Liver (tissue), 9 donors: ENCODE data around the gene FKBP15. TPM values are rescaled to one million over a fixed set of nuclear protein-coding genes. Genes with fewer than 3 reads are reported as not detected.

Experiments
- DNase-seq: peaks from one replicate; pipeline ENCODE4 v3.0.0-alpha.2; 2017; ENCODE audit warnings: low spot score
- H3K27ac ChIP-seq, 2 donors: one replicate each; pipeline ENCODE4 v1.7.0; 2013; ENCODE audit warnings: inconsistent platforms in 2 of 2, low read length in 2 of 2, control low read depth in 1 of 2, low read depth in 1 of 2, mild to moderate bottlenecking in 1 of 2
- H3K27me3 ChIP-seq, 4 donors: one replicate each; pipeline versions ENCODE4 v1.6.1 to v1.7.0; 2013; ENCODE audit warnings: low read length in 3 of 4, inconsistent platforms in 1 of 4, mild to moderate bottlenecking in 1 of 4, moderate library complexity in 1 of 4; ENCODE audit not compliant: control insufficient read depth in 4 of 4, insufficient read depth in 4 of 4
- H3K36me3 ChIP-seq, 4 donors: one replicate each; pipeline versions ENCODE4 v1.6.1 to v1.7.0; 2013; ENCODE audit warnings: low read length in 3 of 4, mild to moderate bottlenecking in 3 of 4, low read depth in 1 of 4, moderate library complexity in 1 of 4; ENCODE audit not compliant: control insufficient read depth in 4 of 4, insufficient read depth in 3 of 4
- H3K4me1 ChIP-seq, 4 donors: one replicate each; pipeline versions ENCODE4 v1.6.1 to v1.7.0; 2013; ENCODE audit warnings: low read length in 3 of 4, mild to moderate bottlenecking in 3 of 4, moderate library complexity in 1 of 4; ENCODE audit not compliant: control insufficient read depth in 4 of 4, insufficient read depth in 4 of 4
- H3K4me3 ChIP-seq, 3 donors: one replicate each; pipeline versions ENCODE4 v1.6.1 to v1.7.0; 2013; ENCODE audit warnings: low read length in 3 of 3, control low read depth in 1 of 3, low read depth in 1 of 3, mild to moderate bottlenecking in 1 of 3
- H3K9ac ChIP-seq, 2 donors: one replicate each; pipeline ENCODE4 v1.7.0; 2013; ENCODE audit warnings: low read length in 2 of 2, mild to moderate bottlenecking in 2 of 2, moderate library complexity in 2 of 2, control low read depth in 1 of 2, low read depth in 1 of 2
- H3K9me3 ChIP-seq, 4 donors: one replicate each; pipeline versions ENCODE4 v1.6.1 to v1.7.0; 2013; ENCODE audit warnings: low read length in 3 of 4; ENCODE audit not compliant: control insufficient read depth in 4 of 4
- EGR1 ChIP-seq, 2 donors: IDR thresholded peaks; 2 replicates each; pipeline ENCODE4 v1.6.1; 2016 to 2018; ENCODE audit warnings: antibody characterized with exemption in 2 of 2, low read depth in 2 of 2
- FOXA1 ChIP-seq: IDR thresholded peaks from 2 replicates; pipeline ENCODE4 v1.6.1; 2016; ENCODE audit warnings: antibody characterized with exemption
- FOXA2 ChIP-seq: IDR thresholded peaks from 2 replicates; pipeline ENCODE4 v1.6.1; 2016; ENCODE audit warnings: antibody characterized with exemption
- GABPA ChIP-seq, 2 donors: IDR thresholded peaks in 1 of 2; conservative IDR thresholded peaks in 1 of 2; 2 replicates each; pipeline ENCODE4 v1.6.1; 2016; ENCODE audit warnings: antibody characterized with exemption in 2 of 2, mild to moderate bottlenecking in 1 of 2, moderate library complexity in 1 of 2
- HNF4A ChIP-seq, 2 donors: conservative IDR thresholded peaks; 2 replicates each; pipeline ENCODE4 v1.6.1; 2016; ENCODE audit warnings: antibody characterized with exemption in 2 of 2, mild to moderate bottlenecking in 2 of 2
- HNF4G ChIP-seq: IDR thresholded peaks from 2 replicates; pipeline ENCODE4 v1.6.1; 2016; ENCODE audit warnings: antibody characterized with exemption
- JUND ChIP-seq, 2 donors: IDR thresholded peaks; 2 replicates each; pipeline ENCODE4 v1.6.1; 2016; ENCODE audit warnings: antibody characterized with exemption in 2 of 2
- NR2F2 ChIP-seq: IDR thresholded peaks from 2 replicates; pipeline ENCODE4 v1.6.1; 2016; ENCODE audit warnings: antibody characterized with exemption
- RAD21 ChIP-seq, 2 donors: IDR thresholded peaks; 2 replicates each; pipeline ENCODE4 v1.6.1; 2016; ENCODE audit warnings: antibody characterized with exemption in 2 of 2, mild to moderate bottlenecking in 2 of 2
- RXRA ChIP-seq, 2 donors: IDR thresholded peaks; 2 replicates each; pipeline ENCODE4 v1.6.1; 2017 to 2018; ENCODE audit warnings: antibody characterized with exemption in 2 of 2, mild to moderate bottlenecking in 1 of 2
- TAF1 ChIP-seq: conservative IDR thresholded peaks from 2 replicates; pipeline ENCODE4 v1.6.1; 2016; ENCODE audit warnings: antibody characterized with exemption, mild to moderate bottlenecking
- YY1 ChIP-seq: IDR thresholded peaks from 2 replicates; pipeline ENCODE4 v1.6.1; 2016; ENCODE audit warnings: antibody characterized with exemption, mild to moderate bottlenecking
- WGBS: extraction: QIAGEN DNeasy Blood & Tissue Kit; methylation state at CpG from one replicate; pipeline ENCODE4 v1.1.7; 2013; 5-methylcytosine and 5-hydroxymethylcytosine counted together
- polyA plus RNA-seq, 2 donors: library from polyadenylated mRNA; stranded (reverse) in 1 of 2; unstranded in 1 of 2; fragments of 200-250 nt in 1 of 2; fragments of >200 nt in 1 of 2; fragmentation: Nextera tagmentation in 1 of 2; extraction: Ambion mirVana in 1 of 2; gene quantifications; one replicate each; pipeline versions ENCODE4 v1.2.1 to v1.2.3, GENCODE V29; 2013 to 2015
- total RNA-seq, 2 donors: library from RNA; depleted of rRNA; stranded (reverse); fragments of >200 nt; gene quantifications; one replicate each; pipeline ENCODE4 v1.2.3, GENCODE V29; 2014
- TF ChIP-seq, protein P1 (sequence below): fragments of 150-350 bp; IDR thresholded peaks from 2 replicates; pipeline ENCODE4 v1.5.1; 2017; ENCODE audit warnings: improper control_type of control experiment, low read depth, low read length; ENCODE audit not compliant: missing input control
- TF ChIP-seq, protein P2 (sequence below): IDR thresholded peaks from 2 replicates; pipeline ENCODE4 v1.6.1; 2016; ENCODE audit warnings: antibody characterized with exemption, mild to moderate bottlenecking
- TF ChIP-seq, protein P3 (sequence below): IDR thresholded peaks from 2 replicates; pipeline ENCODE4 v1.6.1; 2016; ENCODE audit warnings: antibody characterized with exemption
- TF ChIP-seq, protein P4 (sequence below): IDR thresholded peaks from 2 replicates; pipeline ENCODE4 v1.6.1; 2016; ENCODE audit warnings: antibody characterized with exemption
- donor health status: healthy.
- donor health status: healthy.
- donor health status: healthy.
- donor health status: healthy.
- donor health status: healthy.

Gene FKBP15
- total and polyA plus RNA-seq, 4 donors = 6.2 to 18.2 (median 12.9) TPM

DNA sequence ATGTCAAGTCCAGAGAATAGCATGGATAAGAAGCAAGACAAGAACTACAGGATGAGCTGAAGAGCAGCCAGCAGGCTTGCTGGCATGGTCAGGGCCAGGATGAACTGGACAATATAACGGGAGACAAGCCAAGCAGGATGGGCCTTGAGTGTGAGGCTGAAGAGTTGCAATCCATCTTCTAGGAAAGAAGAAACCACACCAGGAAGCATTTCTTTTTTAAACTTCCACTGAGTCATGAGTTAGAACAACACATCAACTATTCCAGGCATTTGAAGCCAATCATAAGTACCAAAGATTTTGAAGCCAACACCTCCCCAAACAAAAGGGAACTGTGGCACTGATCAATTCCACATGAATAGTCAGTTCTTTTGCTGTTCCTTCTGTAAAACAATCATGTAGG is 43.0 kb downstream of the FKBP15 start:
- peaks cover 8 to 81% (median 71%) of the 10 kb centered on the region in 4 donors for H3K36me3 ChIP-seq
- H3K27me3 ChIP-seq = no peaks in the 10 kb centered on the region
- H3K27ac ChIP-seq = no peak overlapping the region
- H3K9me3 ChIP-seq = no peaks in the 10 kb centered on the region
- H3K9ac ChIP-seq = no peak overlapping the region
- 95% methylated on average over 1 of the region's 1 CpG for WGBS
- no peak for DNase-seq
- TF ChIP-seq FOXA2 = no peak
- no peak for TF ChIP-seq JUND (IDR thresholded peaks at IDR 0.05)
- TF ChIP-seq GABPA (IDR thresholded peaks at IDR 0.05 in 1 of 2, conservative IDR thresholded peaks at IDR 0.05 in 1 of 2) = no peak
- no peak for TF ChIP-seq RXRA (IDR thresholded peaks at IDR 0.05)
- TF ChIP-seq EGR1 (IDR thresholded peaks at IDR 0.05; ENCODE audit: low read depth in 2 of 2) = no peak
- TF ChIP-seq YY1 = no peak
- TF ChIP-seq HNF4A (conservative IDR thresholded peaks at IDR 0.05) = no peak
- TF ChIP-seq RAD21 (IDR thresholded peaks at IDR 0.05) = no peak
- no peak for TF ChIP-seq HNF4G
- TF ChIP-seq, protein P1, sequence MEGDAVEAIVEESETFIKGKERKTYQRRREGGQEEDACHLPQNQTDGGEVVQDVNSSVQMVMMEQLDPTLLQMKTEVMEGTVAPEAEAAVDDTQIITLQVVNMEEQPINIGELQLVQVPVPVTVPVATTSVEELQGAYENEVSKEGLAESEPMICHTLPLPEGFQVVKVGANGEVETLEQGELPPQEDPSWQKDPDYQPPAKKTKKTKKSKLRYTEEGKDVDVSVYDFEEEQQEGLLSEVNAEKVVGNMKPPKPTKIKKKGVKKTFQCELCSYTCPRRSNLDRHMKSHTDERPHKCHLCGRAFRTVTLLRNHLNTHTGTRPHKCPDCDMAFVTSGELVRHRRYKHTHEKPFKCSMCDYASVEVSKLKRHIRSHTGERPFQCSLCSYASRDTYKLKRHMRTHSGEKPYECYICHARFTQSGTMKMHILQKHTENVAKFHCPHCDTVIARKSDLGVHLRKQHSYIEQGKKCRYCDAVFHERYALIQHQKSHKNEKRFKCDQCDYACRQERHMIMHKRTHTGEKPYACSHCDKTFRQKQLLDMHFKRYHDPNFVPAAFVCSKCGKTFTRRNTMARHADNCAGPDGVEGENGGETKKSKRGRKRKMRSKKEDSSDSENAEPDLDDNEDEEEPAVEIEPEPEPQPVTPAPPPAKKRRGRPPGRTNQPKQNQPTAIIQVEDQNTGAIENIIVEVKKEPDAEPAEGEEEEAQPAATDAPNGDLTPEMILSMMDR = no peak
- no peak for TF ChIP-seq FOXA1
- TF ChIP-seq, protein P2, sequence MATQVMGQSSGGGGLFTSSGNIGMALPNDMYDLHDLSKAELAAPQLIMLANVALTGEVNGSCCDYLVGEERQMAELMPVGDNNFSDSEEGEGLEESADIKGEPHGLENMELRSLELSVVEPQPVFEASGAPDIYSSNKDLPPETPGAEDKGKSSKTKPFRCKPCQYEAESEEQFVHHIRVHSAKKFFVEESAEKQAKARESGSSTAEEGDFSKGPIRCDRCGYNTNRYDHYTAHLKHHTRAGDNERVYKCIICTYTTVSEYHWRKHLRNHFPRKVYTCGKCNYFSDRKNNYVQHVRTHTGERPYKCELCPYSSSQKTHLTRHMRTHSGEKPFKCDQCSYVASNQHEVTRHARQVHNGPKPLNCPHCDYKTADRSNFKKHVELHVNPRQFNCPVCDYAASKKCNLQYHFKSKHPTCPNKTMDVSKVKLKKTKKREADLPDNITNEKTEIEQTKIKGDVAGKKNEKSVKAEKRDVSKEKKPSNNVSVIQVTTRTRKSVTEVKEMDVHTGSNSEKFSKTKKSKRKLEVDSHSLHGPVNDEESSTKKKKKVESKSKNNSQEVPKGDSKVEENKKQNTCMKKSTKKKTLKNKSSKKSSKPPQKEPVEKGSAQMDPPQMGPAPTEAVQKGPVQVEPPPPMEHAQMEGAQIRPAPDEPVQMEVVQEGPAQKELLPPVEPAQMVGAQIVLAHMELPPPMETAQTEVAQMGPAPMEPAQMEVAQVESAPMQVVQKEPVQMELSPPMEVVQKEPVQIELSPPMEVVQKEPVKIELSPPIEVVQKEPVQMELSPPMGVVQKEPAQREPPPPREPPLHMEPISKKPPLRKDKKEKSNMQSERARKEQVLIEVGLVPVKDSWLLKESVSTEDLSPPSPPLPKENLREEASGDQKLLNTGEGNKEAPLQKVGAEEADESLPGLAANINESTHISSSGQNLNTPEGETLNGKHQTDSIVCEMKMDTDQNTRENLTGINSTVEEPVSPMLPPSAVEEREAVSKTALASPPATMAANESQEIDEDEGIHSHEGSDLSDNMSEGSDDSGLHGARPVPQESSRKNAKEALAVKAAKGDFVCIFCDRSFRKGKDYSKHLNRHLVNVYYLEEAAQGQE = no peak
- H3K4me1 ChIP-seq = no peaks in the 10 kb centered on the region
- H3K4me3 ChIP-seq = no peak overlapping the region

DNA sequence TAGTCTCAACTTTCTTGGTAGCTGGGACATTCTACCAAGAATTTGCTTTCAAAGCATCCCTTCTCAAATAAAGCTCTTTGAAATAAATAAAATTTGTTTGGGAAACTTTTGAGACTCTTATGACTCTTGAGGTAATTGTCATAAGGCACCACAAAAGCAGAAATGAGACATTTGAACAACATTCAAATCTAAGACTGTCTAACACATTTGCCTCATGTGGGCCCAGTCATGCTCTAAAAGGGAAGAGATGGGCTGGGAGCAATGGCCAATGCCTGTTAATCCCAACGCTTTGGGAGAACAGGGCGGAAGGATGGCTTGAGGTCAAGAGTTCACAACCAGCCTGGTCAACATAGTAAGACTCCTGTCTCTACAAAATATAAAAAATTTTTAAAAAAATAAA is 43.8 kb downstream of the FKBP15 start:
- Histone ChIP-seq H3K9me3 (no peaks in the 10 kb centered on the region), H3K9ac (no peak overlapping the region), H3K4me1 (no peaks in the 10 kb centered on the region), H3K36me3 (peaks cover 6 to 81% (median 70%) of the 10 kb centered on the region in 4 donors), H3K27me3 (no peaks in the 10 kb centered on the region), H3K4me3 (no peak overlapping the region), H3K27ac (no peak overlapping the region)
- DNase-seq = no peak
- TF ChIP-seq NR2F2 (no peak), HNF4G (no peak), EGR1 (IDR thresholded peaks at IDR 0.05; ENCODE audit: low read depth in 2 of 2) (no peak), RAD21 (IDR thresholded peaks at IDR 0.05) (no peak), JUND (IDR thresholded peaks at IDR 0.05) (no peak), TAF1 (no peak), FOXA1 (no peak), HNF4A (conservative IDR thresholded peaks at IDR 0.05) (no peak)
- TF ChIP-seq, protein P3, sequence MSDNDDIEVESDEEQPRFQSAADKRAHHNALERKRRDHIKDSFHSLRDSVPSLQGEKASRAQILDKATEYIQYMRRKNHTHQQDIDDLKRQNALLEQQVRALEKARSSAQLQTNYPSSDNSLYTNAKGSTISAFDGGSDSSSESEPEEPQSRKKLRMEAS = no peak
- TF ChIP-seq, protein P4, sequence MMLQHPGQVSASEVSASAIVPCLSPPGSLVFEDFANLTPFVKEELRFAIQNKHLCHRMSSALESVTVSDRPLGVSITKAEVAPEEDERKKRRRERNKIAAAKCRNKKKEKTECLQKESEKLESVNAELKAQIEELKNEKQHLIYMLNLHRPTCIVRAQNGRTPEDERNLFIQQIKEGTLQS = no peak
- WGBS = 97% methylated on average over 2 of the region's 2 CpGs
